Measurements from ENCODE around the gene MRGPRE. TPM values are rescaled to one million over a fixed set of nuclear protein-coding genes. Genes with fewer than 3 reads are reported as not detected.

MRGPRE gene
- total and polyA plus RNA-seq, 4 donors, result 0.23 TPM; not detected in 3

- no peak for TF ChIP-seq GABPA (IDR thresholded peaks at IDR 0.05 in 1 of 2, conservative IDR thresholded peaks at IDR 0.05 in 1 of 2)
These were observed 10.7 kb downstream of the MRGPRE start (continued) for GRCh38 chr11:3221408-3222002.

- no peak overlapping the region for H3K9ac ChIP-seq (ENCODE audit: low read depth in 1 of 2, low read length in 2 of 2)
- no peaks in the 10 kb centered on the region for H3K9me3 ChIP-seq (ENCODE audit: control insufficient read depth in 4 of 4, low read length in 3 of 4)
- H3K4me3 ChIP-seq (ENCODE audit: low read depth in 1 of 3, low read length in 3 of 3), result no peak overlapping the region
- peaks cover 0 to 6% (median 2%) of the 10 kb centered on the region in 4 donors for H3K27me3 ChIP-seq (ENCODE audit: control insufficient read depth in 4 of 4, insufficient read depth in 4 of 4, low read length in 3 of 4)
- DNase-seq (ENCODE audit: low spot score), result peak; percentile 32
- H3K27ac ChIP-seq (ENCODE audit: low read depth in 1 of 2, low read length in 2 of 2), result no peak overlapping the region
- H3K36me3 ChIP-seq (ENCODE audit: control insufficient read depth in 4 of 4, insufficient read depth in 3 of 4, low read depth in 1 of 4, low read length in 3 of 4), result no peaks in the 10 kb centered on the region
- no peaks in the 10 kb centered on the region for H3K4me1 ChIP-seq (ENCODE audit: control insufficient read depth in 4 of 4, insufficient read depth in 4 of 4, low read length in 3 of 4)
- TF ChIP-seq MAX (IDR thresholded peaks at IDR 0.05), result no peak
- TF ChIP-seq RAD21 (IDR thresholded peaks at IDR 0.05), result no peak
- no peak for TF ChIP-seq CTCF (IDR thresholded peaks at IDR 0.05; ENCODE audit: low read depth, low read length, missing input control)
- no peak for TF ChIP-seq HNF4A (conservative IDR thresholded peaks at IDR 0.05)
- TF ChIP-seq NR2F2 (IDR thresholded peaks at IDR 0.05), result no peak
- 46% methylated on average over 21 of the region's 21 CpGs for WGBS
These were observed 11.5 kb downstream of the MRGPRE start for GRCh38 chr11:3220521-3221407.

- Histone ChIP-seq H3K27me3 (ENCODE audit: control insufficient read depth in 4 of 4, insufficient read depth in 4 of 4, low read length in 3 of 4) (peaks cover 0 to 6% (median 2%) of the 10 kb centered on the region in 4 donors), H3K9me3 (ENCODE audit: control insufficient read depth in 4 of 4, low read length in 3 of 4) (no peaks in the 10 kb centered on the region), H3K9ac (ENCODE audit: low read depth in 1 of 2, low read length in 2 of 2) (no peak overlapping the region), H3K27ac (ENCODE audit: low read depth in 1 of 2, low read length in 2 of 2) (no peak overlapping the region), H3K4me1 (ENCODE audit: control insufficient read depth in 4 of 4, insufficient read depth in 4 of 4, low read length in 3 of 4) (no peaks in the 10 kb centered on the region), H3K36me3 (ENCODE audit: control insufficient read depth in 4 of 4, insufficient read depth in 3 of 4, low read depth in 1 of 4, low read length in 3 of 4) (no peaks in the 10 kb centered on the region), H3K4me3 (ENCODE audit: low read depth in 1 of 3, low read length in 3 of 3) (no peak overlapping the region)
- DNase-seq (ENCODE audit: low spot score), result peak; percentile 33
- 52% methylated on average over 11 of the region's 11 CpGs for WGBS
- no peak for TF ChIP-seq RAD21 (IDR thresholded peaks at IDR 0.05)
- TF ChIP-seq ZBTB33 (IDR thresholded peaks at IDR 0.05), result no peak
- TF ChIP-seq REST (IDR thresholded peaks at IDR 0.05), result no peak
- TF ChIP-seq CTCF (IDR thresholded peaks at IDR 0.05; ENCODE audit: low read depth, low read length, missing input control), result no peak
- no peak for TF ChIP-seq HNF4A (conservative IDR thresholded peaks at IDR 0.05)
- no peak for TF ChIP-seq GABPA (IDR thresholded peaks at IDR 0.05 in 1 of 2, conservative IDR thresholded peaks at IDR 0.05 in 1 of 2)
- TF ChIP-seq HNF4G (IDR thresholded peaks at IDR 0.05), result no peak
- no peak for TF ChIP-seq RXRA (IDR thresholded peaks at IDR 0.05)
- no peak for TF ChIP-seq FOXA1 (IDR thresholded peaks at IDR 0.05)
- no peak for TF ChIP-seq FOXA2 (IDR thresholded peaks at IDR 0.05)
- no peak for TF ChIP-seq TAF1 (conservative IDR thresholded peaks at IDR 0.05)
- TF ChIP-seq YY1 (IDR thresholded peaks at IDR 0.05), result no peak
- no peak for TF ChIP-seq NR2F2 (IDR thresholded peaks at IDR 0.05)
- no peak for TF ChIP-seq JUND (IDR thresholded peaks at IDR 0.05)
These were observed 12.1 kb downstream of the MRGPRE start for GRCh38 chr11:3220101-3220500.
